COLO668 (cell line): ENCODE data around the gene GAB3.
A peak's percentile ranks its signal among the peaks of the same experiment; 100 is the strongest.

ENCODE experiments used
- DNase-seq: peaks from one replicate; lab custom pipeline; 2025; ENCODE audit not compliant: unreplicated experiment; lab: John Stamatoyannopoulos, UW

Gene GAB3

DNA sequence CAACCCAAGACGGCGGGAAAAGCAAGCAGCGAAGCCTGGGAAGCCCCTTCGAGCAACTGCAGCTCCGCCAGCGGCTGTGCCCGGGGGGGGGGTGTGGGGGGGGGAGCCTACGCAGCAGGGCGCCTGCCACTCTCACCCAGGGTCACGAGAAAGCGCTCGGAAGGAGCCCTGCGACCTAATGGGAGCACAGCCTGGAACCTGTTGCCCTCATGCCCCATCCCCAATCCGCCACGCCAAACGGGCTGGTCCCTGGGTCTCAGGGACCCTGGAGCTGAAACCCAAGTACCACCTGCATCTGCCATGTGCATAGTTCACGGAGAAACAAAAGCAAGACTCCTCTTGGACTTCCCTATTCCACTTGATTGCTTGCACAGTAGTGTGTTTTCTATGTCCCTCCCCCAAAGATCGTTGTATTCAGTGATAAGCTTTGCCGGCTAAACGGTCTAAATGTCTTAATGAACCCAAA, 359 bp upstream of the GAB3 start:
- DNase-seq = peak; percentile 37

DNA sequence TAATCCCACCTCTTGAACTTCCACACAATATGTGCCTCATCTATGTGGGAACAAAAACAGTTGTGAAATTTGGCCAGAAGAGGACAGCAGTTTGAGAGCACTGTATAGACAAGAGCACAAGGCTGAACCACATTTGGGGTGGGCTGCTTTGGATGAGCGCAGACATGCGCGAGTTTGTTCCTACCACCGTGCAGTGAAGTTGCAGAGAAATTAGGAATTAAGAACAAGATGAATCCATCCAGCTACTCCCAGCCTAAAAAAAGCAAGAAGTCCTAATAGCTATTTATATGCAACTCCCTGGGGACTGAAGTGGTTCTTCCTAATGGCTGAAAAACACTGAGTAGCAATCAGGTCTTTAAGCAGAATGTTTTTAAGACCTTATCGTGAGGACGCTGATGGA, 1.0 kb downstream of the GAB3 start:
- no peak for DNase-seq

DNA sequence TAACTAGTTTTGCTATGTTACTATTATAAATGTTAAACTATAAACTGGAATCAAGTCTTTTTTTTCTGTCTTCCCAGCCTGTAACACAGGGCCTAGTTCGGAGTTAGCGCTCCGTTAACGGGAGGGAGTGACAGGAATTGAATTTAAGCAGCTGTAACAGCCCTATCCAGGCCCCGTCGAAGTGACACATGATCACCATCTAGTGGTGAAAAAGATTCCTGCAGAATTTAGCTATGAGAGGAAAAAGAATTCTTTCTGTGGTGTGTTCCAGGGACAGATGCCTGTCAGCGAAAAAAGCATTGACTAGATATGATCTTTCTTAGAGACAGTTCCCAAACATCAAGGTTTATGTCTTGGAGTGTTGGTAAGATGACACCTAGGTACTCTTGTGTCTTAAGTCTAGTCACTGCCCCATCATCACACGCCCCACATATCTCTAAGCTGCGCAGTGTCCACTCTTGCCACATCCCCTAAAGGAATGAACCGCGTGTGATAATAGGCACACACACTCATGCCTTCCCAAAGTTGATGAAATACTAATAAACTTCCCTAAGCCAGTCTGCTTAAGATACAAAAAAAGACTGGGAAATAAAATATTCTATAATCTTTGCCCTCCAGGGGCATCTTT, 2.1 kb downstream of the GAB3 start:
- peak; percentile 53 for DNase-seq

DNA sequence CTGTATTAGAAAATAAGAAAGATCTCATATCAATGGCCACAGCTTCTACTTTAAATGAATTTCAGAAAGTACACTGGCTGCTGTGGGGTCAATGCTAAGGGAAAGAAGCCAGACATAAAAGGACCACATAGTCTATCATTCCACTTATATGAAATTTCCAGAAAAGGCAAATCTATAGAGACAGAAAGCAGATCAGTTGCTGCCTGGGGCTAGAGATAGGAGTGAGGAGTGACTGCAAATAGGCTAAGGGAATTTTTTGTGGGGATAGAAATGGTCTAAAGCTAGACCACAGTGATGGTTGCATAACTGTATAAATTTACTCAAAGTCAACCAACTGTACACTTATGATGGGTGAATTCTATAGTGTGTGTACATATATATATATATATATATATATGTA, 8.3 kb downstream of the GAB3 start:
- no peak for DNase-seq

DNA sequence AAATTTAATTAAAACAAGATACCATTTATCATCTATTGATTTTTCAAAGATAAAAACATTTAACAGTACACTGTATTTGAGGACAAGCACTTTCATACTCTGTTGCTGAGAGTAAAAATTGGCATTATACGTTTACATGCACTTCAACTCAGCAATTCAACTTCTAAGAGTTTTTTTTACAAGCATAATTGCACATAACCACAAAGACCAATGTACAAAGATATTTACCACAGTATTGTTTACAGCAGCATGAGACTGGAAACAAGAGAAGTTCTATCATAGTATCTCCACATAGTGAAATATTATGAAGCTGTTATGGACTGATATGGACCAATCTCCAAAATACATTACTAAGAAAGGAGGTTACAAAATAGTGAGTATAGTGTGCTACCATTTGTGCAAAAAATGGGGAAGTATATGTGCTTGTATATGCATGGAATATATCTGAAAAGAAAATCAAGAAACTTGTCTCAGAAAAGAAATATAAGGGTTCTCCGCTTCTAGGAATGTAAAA, 10.9 kb downstream of the GAB3 start:
- no peak for DNase-seq

DNA sequence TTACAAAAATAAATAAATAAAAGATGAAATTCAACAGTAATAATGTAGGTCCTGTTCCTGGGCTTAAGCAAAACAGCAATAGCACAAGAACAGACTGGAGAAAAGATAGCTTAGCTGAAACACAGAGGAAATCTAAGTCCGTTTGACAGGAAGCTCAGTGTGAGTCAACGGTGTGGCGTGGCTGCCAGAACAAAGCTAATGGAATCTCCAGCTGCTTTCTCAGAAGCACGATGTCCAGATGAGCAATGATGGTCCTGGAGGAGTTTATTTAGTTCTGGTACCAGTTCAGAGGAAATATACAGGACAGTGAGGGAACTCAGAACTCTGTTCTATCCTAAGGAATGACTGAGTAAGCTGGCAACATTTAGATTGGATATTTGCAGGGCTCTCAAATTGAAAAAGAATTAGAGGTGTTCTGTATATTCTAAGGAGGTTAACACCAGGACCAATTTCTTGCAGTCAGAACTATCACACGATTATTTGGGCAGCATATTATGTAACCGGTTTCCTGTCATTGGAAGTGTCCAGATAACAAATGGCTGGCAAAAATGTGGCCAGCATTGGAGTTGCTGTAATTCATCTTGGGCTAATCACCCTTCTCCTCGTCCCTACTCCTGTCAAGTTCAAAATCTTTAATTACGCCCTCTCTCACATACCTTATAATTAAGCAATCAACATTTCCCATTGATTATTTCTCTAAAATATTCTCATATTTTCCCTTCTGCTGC, 12.7 kb downstream of the GAB3 start:
- no peak for DNase-seq

DNA sequence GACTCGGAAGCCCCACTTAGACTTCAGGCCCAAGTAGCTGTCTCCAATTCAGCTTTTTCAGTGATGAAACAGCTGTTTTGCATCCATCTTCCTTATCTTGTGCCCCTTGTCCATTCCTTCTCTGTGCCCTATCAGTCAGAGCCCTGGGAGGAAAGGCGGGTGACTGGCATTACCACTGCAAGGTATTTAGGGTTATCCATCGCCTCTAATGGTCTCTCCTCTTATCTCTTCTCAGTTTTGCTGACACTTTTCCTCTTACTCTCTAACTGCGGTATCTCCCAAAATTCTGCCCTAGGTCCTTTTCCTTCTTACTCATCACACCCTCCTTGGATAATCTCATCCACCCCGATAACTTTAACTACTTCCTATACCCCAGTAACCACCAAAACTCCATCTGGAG, 13.7 kb downstream of the GAB3 start:
- DNase-seq = no peak

DNA sequence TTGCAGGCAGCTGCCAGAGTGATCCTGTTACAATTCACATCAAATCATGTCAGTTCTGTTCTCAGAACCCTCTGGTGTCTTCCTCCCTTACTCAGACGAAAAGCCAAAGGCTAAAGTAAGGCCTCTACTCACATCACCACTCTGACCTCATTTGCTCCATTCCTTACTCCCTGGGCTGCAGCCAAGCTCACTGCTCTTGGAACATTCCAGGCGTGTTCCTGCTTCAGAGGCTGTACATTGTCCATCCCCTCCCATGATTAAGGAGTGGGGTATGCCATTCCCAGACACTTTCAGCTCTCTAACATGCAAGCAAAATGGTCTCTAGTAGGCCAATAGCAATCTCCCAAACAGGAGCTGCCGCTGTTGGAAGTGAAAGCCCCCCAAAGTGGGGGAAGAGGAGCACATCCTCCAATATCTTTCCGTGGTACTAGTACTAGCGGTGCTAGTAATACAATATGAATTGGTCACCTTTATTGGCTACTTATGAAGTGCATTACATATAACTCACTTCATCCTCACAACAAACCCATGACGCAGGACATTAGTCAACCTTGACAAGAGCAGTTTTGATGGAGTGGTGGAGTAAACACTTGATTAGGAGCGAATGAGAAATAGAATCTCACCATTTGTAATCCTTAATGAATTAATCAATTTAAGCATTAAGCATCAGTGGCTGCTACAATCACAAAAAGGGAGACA, 15.0 kb downstream of the GAB3 start:
- no peak for DNase-seq

DNA sequence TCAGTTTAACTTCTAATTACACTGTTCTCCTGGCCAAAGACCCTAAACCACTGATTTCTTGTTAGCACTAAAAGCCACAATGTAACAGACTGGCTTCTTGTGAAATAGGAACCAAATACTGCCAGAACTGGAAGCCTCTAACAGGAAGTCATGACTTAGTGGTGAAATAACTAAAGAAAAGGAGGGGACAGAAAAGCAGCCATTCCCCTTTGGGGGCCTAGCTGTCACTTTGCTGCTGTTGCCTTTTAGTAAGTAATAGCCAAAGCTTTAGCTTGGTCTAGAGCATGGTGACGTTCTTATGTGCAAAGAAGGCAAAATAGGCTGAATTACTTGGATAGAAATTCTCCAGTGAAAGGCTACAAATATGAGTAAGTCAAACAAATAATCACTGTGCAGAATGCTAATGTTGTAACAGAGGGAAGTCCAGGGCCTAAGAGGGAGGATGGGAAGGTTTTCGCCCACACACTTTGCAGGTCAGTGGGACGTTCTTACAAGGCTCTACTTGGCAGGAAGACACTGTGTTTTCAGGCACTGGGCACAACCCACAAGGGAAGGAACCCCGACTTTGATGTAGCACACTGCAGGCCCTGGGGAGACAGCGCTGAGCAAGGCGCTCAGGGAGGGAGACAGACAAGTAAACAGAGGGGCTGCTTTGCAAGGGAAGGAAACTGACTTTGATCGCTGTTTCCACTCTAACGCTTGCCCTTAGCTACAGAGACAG, 16.7 kb downstream of the GAB3 start:
- DNase-seq = no peak

DNA sequence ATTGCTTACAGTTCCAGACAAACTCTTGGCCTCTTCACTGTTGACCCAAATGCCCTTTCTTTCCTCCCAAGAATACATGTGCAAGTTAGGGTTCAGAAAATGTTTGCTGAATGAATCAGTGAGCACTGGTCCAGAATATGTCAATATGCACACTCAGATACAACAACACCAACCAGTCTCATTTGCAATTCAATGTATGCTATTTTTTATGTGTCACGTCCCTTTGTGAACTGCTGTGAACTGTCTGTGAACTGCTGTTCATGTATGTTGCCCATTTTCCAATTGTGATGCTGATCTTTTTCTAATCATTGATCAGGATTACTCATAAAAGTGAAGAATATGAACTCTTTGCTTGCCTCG, 17.8 kb downstream of the GAB3 start:
- no peak for DNase-seq

DNA sequence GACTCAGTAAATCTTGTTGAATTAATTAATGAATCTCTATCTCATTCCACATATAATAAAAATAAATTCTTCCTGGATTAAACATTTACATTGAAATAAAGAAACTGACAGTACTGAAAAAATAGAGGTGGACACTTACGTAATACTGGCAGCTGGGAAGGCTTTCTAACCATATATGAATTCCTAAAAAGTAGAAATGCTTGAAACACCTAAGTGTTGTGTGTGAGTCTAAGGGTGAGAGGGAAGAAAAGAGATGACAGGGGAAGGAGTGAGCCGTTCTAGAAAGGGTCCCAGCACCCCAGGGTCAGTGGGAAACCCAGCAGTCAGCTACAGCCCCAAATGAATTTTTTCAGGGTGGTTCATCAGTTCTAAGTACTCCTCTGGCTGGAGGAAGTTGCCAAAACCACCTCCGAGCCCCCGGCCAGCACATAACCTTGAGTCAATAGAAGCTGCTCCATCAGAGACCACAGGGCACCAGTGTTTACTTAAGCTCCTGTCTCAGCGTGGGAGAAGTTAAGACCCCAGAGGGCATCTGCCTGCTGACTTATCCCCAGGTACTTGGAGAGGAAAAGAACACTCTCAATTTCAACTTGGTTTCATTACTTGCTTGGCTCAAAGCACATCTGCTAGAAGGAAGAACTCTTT, 18.3 kb downstream of the GAB3 start:
- DNase-seq = no peak

DNA sequence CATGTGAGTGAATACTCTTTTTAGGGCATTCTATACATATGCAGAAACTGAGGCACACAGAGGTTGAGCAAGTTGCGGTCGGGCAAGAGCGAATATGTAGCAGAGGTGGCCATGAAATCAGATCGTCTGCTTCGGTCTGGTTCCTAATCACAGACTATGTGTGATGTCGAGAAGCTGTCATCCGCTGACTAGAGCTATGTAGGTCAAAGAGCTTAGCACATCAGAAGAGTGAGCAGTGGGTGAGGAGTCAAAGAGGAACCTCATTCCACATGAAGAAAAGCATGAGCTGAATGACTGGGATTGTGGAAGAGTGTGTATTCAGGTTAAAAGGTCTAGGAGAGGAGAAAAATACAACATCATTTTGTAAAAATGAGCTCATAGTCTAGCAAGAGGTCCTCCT, 19.0 kb downstream of the GAB3 start:
- no peak for DNase-seq

DNA sequence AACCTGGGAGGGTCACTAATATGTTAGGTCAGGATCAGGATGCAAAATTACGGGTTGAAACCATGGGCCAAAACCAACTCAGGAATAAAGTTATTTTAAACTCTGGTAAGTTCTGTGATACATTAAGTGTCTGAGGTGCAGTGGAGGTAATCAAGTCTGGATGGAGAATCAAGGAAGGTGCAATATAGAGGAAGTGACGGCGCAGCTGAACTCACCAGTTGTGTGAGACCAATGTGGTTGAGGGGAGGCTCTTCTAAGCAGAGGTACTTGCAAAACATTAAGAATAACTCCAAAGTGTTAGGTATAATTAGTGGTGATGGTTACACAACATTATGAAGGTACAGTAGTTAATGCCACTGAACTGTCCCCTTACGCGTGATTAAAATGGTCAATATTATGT, 19.7 kb downstream of the GAB3 start:
- no peak for DNase-seq

DNA sequence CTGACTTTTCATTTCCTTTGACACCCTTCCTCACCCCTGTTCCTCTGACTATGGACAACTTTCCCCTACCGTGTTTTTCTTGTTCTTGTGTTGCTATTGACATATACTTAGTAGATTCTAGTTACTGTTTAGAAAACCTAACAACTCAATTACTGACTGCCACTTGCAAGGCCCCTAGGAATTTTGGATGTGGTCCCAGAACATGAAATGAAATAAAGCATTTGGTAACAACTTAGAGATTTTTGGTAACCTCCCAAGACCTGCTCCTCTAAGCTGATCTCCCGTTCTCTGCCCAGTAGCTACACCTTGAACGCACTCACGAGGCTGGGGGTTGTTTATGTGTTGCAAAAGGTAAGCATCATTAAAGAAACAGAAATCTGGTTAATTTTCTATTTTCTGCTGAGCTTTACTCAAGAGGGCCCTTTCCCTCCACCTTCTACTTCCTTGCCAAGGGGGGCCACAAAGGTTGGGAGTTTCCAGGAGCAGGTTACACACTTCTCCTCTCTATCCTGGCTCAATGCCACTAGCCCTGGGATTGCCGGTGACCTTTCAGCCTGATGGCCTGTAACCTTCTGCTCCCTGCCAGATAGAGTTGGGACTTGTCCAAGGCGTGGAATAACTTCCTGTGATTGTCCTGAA, 20.5 kb downstream of the GAB3 start:
- no peak for DNase-seq

DNA sequence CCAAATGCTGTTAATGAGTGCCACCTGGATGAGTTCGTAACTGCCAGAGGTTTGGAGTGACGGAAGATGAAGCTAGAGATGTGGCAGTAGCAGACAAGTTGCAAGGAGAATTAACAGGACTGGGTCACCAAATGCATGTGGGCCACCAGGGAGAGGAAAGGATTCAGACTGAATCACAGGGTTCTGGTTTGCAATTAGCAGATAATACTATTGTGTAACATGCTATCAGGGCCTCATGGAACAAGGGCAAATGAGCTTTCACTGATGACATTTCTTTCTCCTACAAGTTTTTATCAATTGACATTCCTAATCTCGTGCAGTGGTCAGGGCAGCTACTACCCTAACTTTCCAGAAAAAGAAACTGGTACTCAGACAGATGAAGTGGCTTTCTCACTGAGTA, 21.4 kb downstream of the GAB3 start:
- DNase-seq = no peak

DNA sequence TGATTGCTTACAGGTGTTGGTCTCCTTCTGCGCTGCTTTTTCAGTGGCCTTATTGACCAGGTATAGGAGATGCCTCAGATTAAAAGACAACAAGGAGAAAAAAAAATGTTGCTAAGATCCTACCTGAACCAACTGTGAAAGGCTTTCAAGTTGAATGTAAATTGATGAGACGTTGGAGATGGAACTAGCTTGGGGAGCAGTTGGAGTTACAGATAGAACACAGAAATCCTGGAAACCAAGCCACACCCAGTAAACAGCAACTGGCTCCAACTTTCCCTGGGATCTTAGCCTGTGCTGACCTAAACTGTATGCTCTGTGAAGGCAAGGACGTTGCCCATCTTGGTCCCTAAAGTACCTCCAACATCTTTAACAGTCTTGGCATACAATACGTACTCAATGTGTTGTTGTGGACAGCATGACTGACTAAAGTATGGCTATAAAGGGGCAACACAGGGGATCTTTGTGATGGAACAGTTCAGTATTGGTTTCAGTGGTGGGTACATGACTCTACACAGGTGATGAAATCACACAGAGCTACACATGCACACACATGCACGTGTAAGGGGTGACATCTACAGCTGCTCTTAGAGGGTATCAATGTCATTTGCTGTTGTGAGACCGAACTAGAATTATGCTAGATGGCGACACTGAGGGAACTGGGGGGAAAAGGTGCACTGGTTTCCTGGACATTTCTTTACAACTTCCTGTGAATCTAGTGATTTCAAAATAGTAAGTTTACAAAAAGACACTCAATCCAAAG, 22.3 kb downstream of the GAB3 start:
- no peak for DNase-seq

DNA sequence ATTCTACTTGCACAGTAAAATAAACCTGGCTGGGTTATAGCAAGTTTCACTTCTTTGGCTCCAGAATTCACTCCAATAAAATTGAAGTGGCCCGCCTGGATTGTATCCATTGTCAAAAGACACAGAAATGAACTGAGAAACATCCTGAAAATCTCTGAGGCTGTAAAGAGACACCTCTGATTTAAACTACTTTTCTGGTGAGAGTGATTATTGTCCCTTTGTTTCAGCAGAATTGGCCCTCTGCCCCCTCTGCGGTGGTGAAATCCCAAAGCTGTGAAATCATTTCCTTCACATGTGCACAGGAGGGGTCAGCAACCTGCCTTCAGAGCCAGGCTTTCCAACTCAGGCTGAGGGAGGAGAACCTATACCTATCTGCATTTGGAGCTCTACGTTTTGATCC, 23.0 kb downstream of the GAB3 start:
- DNase-seq = no peak

DNA sequence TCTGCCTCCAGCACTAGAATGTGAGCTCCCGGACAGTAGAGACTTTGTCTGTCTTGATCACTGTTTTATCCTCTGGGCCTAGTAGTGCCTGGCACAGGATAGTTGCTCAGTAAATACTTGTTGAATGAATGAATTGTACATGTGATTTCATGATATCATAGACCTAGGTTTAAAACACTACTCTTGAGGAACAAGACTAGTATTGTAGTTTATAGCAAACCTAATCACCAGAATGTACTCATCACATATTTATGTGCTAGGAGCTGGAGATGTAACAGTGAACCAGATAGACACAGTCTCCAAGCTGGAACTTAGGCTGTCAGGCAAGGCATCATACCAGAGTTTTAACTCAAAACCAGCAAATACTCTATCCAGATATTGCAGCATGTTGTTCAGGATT, 23.5 kb downstream of the GAB3 start:
- DNase-seq = no peak

DNA sequence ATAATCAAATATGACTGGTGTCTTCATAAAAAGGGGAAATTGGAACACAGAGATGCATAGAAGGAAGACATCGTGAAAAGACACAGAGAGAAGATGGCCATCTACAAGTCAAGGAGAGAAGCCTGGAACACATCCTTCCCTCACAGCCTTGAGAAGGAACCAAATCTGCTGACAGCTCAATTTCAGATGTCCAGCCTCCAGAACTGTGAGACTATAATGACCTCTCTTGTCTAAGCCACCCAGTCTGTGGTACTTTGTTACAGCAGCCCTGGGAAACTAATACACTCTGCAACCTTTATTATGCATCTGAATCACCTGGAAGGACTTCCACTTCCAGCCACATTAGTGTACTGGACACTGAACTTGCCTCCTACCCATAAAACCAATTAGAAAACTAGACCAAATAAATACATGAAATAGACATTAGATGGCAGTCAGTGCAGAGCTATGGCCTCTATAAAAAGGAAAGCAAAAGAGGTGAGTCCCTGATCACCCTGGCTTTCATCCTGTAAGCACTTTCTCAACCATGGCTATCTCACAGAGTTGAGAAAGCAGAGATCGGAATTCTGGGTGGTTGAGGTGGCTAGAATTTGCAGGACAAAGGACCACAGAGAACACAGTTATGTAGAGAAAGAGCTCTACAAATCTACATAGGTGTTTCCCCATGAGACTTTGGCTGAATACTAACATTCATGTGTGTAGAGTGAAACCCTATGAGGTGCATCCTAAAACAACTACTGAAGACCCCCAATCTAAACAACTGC, 25.7 kb downstream of the GAB3 start:
- no peak for DNase-seq
